M059J (cell line): Measurements from ENCODE around the gene DMRT1. TPM values are rescaled to one million over a fixed set of nuclear protein-coding genes. Genes with fewer than 3 reads are reported as not detected.

Source experiments
- DNase-seq: peaks from one replicate; pipeline ENCODE4 v3.0.0-alpha.2; 2012; ENCODE audit warnings: low read depth
- total RNA-seq: library from RNA; depleted of rRNA; stranded (reverse); fragments of >200 nt; shearing (Covaris generic); gene quantifications from 2 replicates; pipeline ENCODE4 v1.2.3, GENCODE V29; 2014; rRNA removed

DMRT1 gene
- total RNA-seq, 1 experiment from 2014 or later = not detected

DNA sequence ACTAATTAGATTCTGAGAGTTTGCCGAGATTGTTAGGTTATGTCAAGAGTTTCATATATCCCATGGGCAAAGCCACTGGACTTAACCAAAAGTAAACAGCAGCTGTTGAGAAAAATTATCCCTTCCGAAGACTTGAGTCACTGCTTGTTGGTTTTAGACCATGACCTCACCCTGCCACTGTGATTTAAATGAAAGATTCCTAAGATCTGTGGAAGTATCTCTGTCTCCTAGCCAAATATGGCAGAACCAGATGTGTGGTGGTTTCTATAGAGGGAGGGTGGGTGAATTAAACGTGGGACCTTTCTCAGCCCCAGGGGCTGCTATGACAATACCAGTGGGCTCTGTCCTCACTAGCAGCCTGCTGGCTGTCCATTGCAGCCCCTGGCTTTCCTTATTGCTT, 154.3 kb downstream of the DMRT1 start:
- peak; percentile 88 for DNase-seq

DNA sequence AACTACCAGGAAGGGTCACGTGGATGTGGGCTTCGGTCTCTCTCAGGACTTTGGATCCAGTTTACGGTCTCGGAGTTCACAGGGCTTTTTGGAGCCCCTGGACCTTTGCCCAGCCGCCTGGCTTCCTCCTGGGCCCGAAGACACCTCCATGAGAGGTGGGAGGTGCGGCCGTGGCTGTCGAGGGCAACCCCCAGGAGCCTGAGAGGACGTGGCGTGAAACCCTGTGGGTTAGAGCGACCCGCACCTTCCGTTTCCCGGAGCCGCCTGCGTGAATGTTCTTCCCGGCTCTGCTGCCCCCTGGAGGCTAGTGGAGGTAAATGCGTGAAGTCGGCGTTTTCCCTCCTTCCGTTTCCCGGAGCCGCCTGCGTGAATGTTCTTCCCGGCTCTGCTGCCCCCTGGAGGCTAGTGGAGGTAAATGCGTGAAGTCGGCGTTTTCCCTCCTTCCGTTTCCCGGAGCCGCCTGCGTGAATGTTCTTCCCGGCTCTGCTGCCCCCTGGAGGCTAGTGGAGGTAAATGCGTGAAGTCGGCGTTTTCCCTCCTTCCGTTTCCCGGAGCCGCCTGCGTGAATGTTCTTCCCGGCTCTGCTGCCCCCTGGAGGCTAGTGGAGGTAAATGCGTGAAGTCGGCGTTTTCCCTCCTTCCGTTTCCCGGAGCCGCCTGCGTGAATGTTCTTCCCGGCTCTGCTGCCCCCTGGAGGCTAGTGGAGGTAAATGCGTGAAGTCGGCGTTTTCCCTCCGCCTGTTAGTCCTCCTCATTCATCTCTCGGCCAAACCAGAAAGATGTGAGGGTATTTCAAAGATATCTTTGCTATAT, 157.0 kb downstream of the DMRT1 start:
- DNase-seq = peak; percentile 20

DNA sequence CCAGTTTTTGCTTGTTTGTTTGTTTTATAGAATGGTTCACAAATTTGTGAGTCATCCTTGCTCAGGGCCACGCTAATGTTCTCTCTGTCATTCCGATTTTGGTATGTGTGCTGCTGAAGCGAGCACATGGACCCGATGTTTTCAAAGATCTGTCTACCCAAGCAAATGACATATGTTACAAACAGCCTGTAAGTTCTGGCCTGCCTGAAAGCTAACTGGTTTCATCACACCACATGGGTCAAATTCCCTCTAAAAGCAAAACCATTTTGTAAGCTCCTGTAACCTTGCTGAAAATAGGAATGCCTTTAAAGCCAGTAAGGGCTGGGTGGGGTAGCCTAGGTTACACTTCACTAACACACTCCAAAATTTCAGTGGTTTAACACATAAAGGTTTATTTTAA, 160.3 kb downstream of the DMRT1 start:
- DNase-seq = peak; percentile 44

DNA sequence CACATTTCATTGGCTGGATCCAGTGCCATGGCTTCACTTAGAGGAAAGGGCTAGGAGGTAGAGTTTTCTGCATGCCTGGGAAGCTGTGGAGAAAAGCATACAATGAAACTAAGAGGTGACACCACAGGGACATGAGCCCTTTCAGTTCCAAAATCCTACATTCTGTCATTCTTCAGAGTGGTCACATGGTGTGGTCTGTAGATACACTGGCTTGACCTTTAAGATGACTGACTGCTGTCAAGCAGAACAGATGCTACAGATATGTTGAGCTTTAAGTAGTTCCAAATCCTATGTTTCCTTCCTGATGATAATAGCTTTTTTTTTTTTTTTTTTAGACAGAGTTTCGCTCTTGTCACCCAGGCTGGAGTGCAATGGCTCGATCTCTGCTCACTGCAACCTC, 161.2 kb downstream of the DMRT1 start:
- DNase-seq = no peak

DNA sequence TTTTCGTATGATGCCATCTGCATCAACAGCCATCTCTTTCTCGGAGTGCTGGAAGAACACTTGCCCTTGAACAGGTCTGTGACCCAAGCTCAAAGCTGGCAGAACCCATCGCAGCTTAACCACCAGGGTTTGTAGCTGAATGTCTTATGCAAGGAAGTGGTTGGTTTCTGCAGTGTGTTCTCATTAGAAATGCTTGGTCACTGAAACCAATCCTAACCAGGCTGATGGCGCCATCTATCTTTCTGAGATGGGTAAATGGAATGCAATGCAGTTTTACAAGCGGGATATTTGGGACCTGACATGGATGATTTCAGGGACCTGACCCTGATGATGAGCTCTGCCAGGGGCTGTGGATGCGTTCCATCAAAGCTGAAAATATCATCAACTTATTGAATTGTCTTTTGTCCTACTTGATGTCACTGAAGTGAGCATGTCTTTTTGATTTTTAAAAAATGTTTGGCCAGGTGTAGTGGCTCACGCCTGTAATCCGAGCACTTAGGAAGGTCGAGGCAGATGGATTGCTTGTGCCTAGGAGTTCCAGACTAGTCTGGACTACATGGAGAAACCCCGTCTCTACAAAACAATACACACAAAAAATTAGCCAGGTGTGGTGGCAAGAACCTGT, 163.7 kb downstream of the DMRT1 start:
- DNase-seq = peak; percentile 72

DNA sequence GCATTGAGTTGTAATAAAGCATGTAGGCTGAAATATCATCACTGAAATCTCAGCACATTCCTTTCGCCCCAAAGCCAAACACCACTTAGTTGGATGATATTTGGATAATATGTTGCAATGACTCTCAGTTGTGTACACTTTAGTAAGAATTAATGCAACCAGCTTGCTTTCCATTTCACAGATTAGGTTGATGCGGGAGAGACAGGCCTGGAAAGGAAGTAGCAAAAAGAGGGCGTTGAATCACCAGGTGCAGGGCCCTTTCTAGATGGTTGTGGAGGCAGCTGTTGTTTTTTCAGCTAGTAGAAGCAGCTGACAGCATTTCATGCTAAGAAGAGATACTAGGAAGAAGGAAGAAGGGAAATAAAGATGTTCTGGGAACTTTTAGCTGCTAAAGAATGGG, 165.8 kb downstream of the DMRT1 start:
- DNase-seq = no peak

DNA sequence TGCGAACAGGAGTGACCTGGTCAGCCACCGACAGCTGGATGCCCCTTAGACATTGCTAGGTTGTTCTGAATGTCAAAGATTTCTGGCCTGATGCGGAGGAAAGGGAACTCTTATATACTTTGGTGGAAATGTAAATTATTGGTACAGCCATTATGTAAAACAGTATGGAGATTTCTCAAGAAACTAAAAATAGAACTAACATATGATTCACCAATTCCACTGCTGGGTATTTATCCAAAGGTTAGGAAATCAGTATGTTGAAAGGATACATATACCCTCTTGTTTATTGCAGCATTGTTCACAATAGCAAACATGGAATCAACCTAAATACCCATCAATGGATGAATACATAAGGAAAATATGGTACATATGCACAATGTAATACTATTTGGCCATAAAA, 166.7 kb downstream of the DMRT1 start:
- DNase-seq = no peak

DNA sequence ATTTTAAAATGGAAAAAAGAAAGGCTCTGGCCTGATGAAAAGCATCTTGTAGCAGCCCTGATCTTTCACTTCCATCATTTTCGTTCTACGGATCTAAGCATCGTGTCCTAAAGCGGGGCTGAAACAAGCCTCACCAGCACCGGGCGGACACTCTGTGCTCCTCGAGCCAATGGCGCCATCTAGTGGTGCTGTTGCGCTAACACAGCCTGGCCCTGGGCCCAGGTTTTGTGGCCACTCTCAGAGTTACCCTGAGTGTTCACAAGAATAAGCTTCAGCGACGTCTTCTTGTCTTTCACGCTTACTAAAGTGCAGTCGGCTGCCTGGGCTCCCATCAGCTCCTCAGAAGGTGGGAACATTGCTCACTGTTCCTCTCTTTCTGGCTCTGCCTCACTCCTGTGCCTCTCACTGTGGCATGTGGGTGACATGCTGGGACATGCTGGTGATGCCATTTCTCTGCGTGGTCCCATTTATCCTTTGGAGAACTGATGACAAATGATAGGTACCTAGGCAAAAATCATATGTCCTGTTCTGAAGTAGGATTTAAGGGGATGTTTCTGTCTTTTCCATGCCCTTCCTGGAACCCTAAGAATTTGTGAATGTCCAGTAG, 167.7 kb downstream of the DMRT1 start:
- peak; percentile 82 for DNase-seq

DNA sequence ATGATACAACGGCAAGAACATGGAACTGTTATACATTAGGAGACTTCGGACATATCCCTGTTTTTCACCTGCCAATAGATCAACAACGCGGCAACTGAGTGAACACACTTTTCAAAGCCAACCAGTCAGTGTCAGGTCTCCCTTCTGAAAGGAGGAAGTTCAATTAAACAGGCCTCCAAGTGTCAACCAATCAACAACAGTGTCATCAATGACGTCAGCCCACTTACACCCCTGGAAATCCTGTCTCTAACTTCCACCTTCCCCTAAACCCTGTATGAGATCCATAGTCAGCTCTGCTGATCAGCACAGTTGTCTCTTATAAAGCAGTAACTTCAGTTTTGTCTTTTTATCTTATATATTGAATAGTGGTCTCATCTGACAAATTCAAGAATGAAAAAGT, 171.5 kb downstream of the DMRT1 start:
- no peak for DNase-seq

DNA sequence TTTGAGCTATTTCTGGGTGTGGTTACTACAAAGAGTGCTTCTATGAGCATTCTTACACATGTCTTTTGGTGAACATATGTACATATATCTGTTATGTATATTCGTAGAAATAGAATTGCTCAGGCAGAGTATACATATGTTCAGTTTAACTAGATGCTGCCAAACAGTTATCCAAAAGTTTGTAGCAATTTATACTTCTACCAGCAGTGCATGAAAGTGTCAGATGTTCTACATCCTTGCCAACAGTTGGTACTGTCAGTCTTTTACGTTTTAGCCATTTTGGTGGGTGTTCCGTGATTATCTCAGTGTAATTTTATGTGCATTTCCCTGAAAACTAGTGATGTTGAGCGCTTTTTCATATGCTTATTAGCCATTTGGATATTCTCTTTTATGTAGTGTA, 172.7 kb downstream of the DMRT1 start:
- no peak for DNase-seq

DNA sequence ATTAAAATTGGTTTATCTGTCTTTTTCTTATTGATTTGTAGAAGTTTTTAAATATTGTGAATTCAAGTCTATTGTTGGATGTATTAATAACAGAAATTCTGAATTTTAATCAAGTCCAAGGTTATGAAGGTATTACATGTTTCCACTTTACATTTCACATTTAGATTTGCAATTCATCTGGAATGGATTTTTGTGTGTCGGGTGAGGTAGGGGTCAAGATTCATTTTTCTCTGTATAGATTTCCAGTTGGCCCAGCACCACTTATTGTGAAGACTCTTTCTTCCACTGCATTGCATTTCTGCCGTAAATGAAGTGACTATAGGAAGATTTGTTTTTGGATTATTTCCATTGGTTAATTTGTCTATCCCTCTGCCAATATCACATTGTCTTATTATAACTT, 173.1 kb downstream of the DMRT1 start:
- DNase-seq = no peak

DNA sequence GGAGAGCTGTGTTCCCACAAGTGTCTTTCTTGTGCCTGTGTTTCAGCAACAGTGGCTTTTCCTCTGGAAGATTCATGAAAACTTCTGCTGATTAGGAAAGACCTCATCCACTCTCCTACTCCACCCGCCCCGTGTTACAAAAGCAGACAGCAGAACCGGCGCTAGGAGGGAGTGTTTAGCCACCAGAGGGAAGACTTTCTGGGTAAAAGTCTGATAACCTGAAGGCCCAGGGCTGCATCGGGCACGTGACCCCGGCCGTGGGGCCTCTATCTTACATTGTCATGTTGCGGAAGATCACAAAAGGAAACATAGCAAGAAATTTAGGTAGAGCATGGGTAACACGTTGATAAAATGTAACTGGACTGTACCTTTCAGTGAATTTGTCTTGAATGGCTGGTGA, 176.6 kb downstream of the DMRT1 start:
- peak; percentile 26 for DNase-seq

Other genes with a start within 250 kb of the DMRT1 start
- not detected in 2 replicates for gene DMRT3, start 135.0 kb downstream of the DMRT1 start, total RNA-seq
- gene DMRT2, start 208.7 kb downstream of the DMRT1 start, total RNA-seq = not detected in 2 replicates